A549 (cell line): ENCODE data around the gene INTS4. TPM values are rescaled to one million over a fixed set of nuclear protein-coding genes. Genes with fewer than 3 reads are reported as not detected.
"Not testable (repeated sequence)": the region's sequence is repeated elsewhere in the genome, so short reads cannot be mapped to it uniquely, and the experiment has no call there.

Experiments used
- ATAC-seq, 2 experiments: fragments of 200-7000 bp in 1 of 2; fragments of >200 bp in 1 of 2; cut with Nextera tagmentation in 1 of 2; cut with Tn5 transposase in 1 of 2; 3 replicates each; pipeline versions ENCODE4 v1.8.0 to v1.9.1; 2018 to 2020; ENCODE audit warnings: mild to moderate bottlenecking in 1 of 2, moderate library complexity in 1 of 2
- CTCF ChIA-PET: fragments of 300-600 bp; sonication (Branson Sonifier 250); formaldehyde crosslinking; extraction: SDS; loops from one replicate; lab custom pipeline; 2021; ENCODE audit warnings: antibody characterized with exemption, inconsistent platforms; lab: Yijun Ruan, JAX
- POLR2A ChIA-PET: fragments of 350-600 bp; formaldehyde crosslinking; extraction: SDS; loops from one replicate; lab custom pipeline; 2021; ENCODE audit warnings: antibody characterized with exemption, inconsistent platforms; lab: Yijun Ruan, JAX
- DNase-seq, 2 experiments: peaks; one replicate each; pipeline versions ENCODE4 v3.0.0 to v3.0.0-alpha.2; 2011 to 2016; ENCODE audit warnings: low read depth in 1 of 2, low spot score in 1 of 2
- FAIRE-seq: peaks from 2 replicates; lab custom pipeline; 2011; peaks lifted over from hg19 to GRCh38; lab: Jason Lieb, UNC
- H3K27ac ChIP-seq, 2 experiments: fragments of >200 bp; sonication (Bioruptor Twin); formaldehyde crosslinking; 3 replicates each; pipeline ENCODE4 v1.5.1; 2016 to 2017
- H3K4me1 ChIP-seq: fragments of >200 bp; sonication (Bioruptor Twin); formaldehyde crosslinking; 3 replicates; pipeline ENCODE4 v1.6.1; 2016
- H3K4me2 ChIP-seq: fragments of >200 bp; sonication (Bioruptor Twin); formaldehyde crosslinking; 3 replicates; pipeline ENCODE4 v1.6.1; 2016
- H3K4me3 ChIP-seq: fragments of >200 bp; sonication (Bioruptor Twin); formaldehyde crosslinking; 3 replicates; pipeline ENCODE4 v1.5.1; 2016
- H3K9me3 ChIP-seq: fragments of >200 bp; sonication (Bioruptor Twin); formaldehyde crosslinking; 3 replicates; pipeline ENCODE4 v1.6.1; 2016
- ATOH8 ChIP-seq: fragments of 250-450 bp; sonication (Bioruptor Pico); IDR thresholded peaks from 2 replicates; pipeline ENCODE4 v1.5.0; 2020; ENCODE audit warnings: low read depth, mild to moderate bottlenecking, moderate library complexity
- CEBPB ChIP-seq, 2 experiments: fragments of >200 bp in 1 of 2; sonication (Bioruptor Twin) in 1 of 2; formaldehyde crosslinking in 1 of 2; IDR thresholded peaks; 2 replicates each; pipeline ENCODE4 v1.6.1; 2012 to 2016
- EHMT2 ChIP-seq: fragments of 200-600 bp; sonication (generic); IDR thresholded peaks from 2 replicates; pipeline ENCODE4 v1.6.1; 2016; ENCODE audit warnings: antibody characterized with exemption, low read depth, mild to moderate bottlenecking, moderate library complexity
- ELK1 ChIP-seq: fragments of 150-350 bp; IDR thresholded peaks from 2 replicates; pipeline ENCODE4 v1.6.1; 2014; ENCODE audit warnings: low read depth, mild to moderate bottlenecking, low read length
- EP300 ChIP-seq, 2 experiments: fragments of >200 bp; sonication (Bioruptor Twin); formaldehyde crosslinking; IDR thresholded peaks; 2 replicates in 1 of 2; 3 replicates in 1 of 2; pipeline ENCODE4 v1.6.1; 2016 to 2017
- HES2 ChIP-seq: fragments of >200 bp; sonication (Bioruptor Twin); formaldehyde crosslinking; IDR thresholded peaks from 2 replicates; pipeline ENCODE4 v1.6.1; 2016
- HOXA7 ChIP-seq: fragments of 250-450 bp; sonication (Bioruptor Pico); IDR thresholded peaks from 2 replicates; pipeline ENCODE4 v1.5.0; 2020; ENCODE audit warnings: mild to moderate bottlenecking, moderate library complexity
- JUNB ChIP-seq: fragments of >200 bp; sonication (Bioruptor Twin); formaldehyde crosslinking; IDR thresholded peaks from 2 replicates; pipeline ENCODE4 v1.6.1; 2016
- KDM1A ChIP-seq: fragments of 200-600 bp; sonication (generic); IDR thresholded peaks from 2 replicates; pipeline ENCODE4 v1.6.1; 2016; ENCODE audit warnings: low read depth, mild to moderate bottlenecking
- PBX3 ChIP-seq: IDR thresholded peaks from 2 replicates; pipeline ENCODE4 v1.6.1; 2012
- PHF8 ChIP-seq: fragments of 200-600 bp; sonication (generic); IDR thresholded peaks from 2 replicates; pipeline ENCODE4 v1.6.1; 2016; ENCODE audit warnings: low read depth, mild to moderate bottlenecking, antibody characterized with exemption, moderate library complexity, borderline replicate concordance
- POLR2AphosphoS2 ChIP-seq: conservative IDR thresholded peaks from 2 replicates; pipeline ENCODE4 v1.6.1; 2012; ENCODE audit warnings: low read length, improper control_type of control experiment, inconsistent platforms
- REST ChIP-seq: fragments of 200-600 bp; sonication (generic); IDR thresholded peaks from 2 replicates; pipeline ENCODE4 v1.6.1; 2016; ENCODE audit warnings: antibody characterized with exemption, mild to moderate bottlenecking, moderate library complexity
- RFX5 ChIP-seq: fragments of 450-650 bp; IDR thresholded peaks from 2 replicates; pipeline ENCODE4 v1.7.1; 2014; ENCODE audit warnings: antibody characterized with exemption, mild to moderate bottlenecking, moderate library complexity
- RNF2 ChIP-seq: fragments of 200-600 bp; sonication (generic); IDR thresholded peaks from 2 replicates; pipeline ENCODE4 v1.6.1; 2016; ENCODE audit warnings: low read depth, mild to moderate bottlenecking, antibody characterized with exemption, moderate library complexity, borderline replicate concordance
- SMC3 ChIP-seq: fragments of >200 bp; sonication (Bioruptor Twin); formaldehyde crosslinking; IDR thresholded peaks from 3 replicates; pipeline ENCODE4 v1.6.1; 2018; ENCODE audit warnings: inconsistent platforms
- TP53 ChIP-seq: fragments of 250-450 bp; sonication (Bioruptor Pico); IDR thresholded peaks from 2 replicates; pipeline ENCODE4 v1.5.0; 2021; ENCODE audit warnings: mild to moderate bottlenecking, moderate library complexity
- WGBS: methylation state at CpG from one replicate; pipeline ENCODE4 v1.1.6; 2017; ENCODE audit errors: missing lambda C conversion rate; 5-methylcytosine and 5-hydroxymethylcytosine counted together
- polyA plus RNA-seq, 4 experiments: library from polyadenylated mRNA; depleted of rRNA in 3 of 4; stranded (reverse); fragments of >200 nt; fragmentation: RNase III in 1 of 4; extraction: RNeasy Plus Mini Kit Qiagen cat#74134 plus additional on column Dnase treatment in 1 of 4; gene quantifications; 2 replicates in 3 of 4; 3 replicates in 1 of 4; pipeline ENCODE4 v1.2.3, GENCODE V29; 2011 to 2017

Gene INTS4
- polyA plus RNA-seq, 2 of the 4 experiments (the other 2 are of a cell fraction), result 22.0 to 35.3 TPM

GRCh38 chr11:77966338-77966737, 28.1 kb downstream of the INTS4 start:
- ChIA-PET POLR2A (no interaction called here), CTCF (no interaction called here)
- Histone ChIP-seq H3K4me3 (no peak overlapping the region), H3K27ac (no peak overlapping the region), H3K4me1 (no peaks in the 10 kb centered on the region), H3K4me2 (no peak overlapping the region), H3K9me3 (no peaks in the 10 kb centered on the region)
- no peak for FAIRE-seq
- TF ChIP-seq HES2 (no peak), SMC3 (no peak), EHMT2 (no peak), HOXA7 (CRISPR knock-in tag) (no peak), CEBPB (IDR thresholded peaks at IDR 0.05) (no peak), ATOH8 (CRISPR knock-in tag) (no peak), TP53 (no peak), PBX3 (no peak), RNF2 (no peak), PHF8 (no peak), ELK1 (no peak), REST (no peak)
- no peak for DNase-seq
- no peak for ATAC-seq
- 90% methylated on average over 2 of the region's 2 CpGs for WGBS

GRCh38 chr11:77959434-77959833, 35.0 kb downstream of the INTS4 start:
- ATAC-seq (no peak), DNase-seq (no peak), FAIRE-seq (no peak)
- H3K9me3 ChIP-seq, result no peaks in the 10 kb centered on the region
- no peaks in the 10 kb centered on the region for H3K4me1 ChIP-seq
- H3K27ac ChIP-seq, result no peak overlapping the region
- ChIA-PET CTCF (interaction anchor here (2.8 kb wide), 1 partner anchor 87 kb away, joined by 8 read pairs; no protein-coding TSS in a partner anchor), POLR2A (no interaction called here)
- H3K4me2 ChIP-seq, result no peak overlapping the region
- no peak overlapping the region for H3K4me3 ChIP-seq
- no peak for TF ChIP-seq JUNB
- TF ChIP-seq EP300 (IDR thresholded peaks at IDR 0.05), result no peak
- TF ChIP-seq KDM1A, result no peak
- TF ChIP-seq RFX5, result no peak
- no peak for TF ChIP-seq POLR2AphosphoS2
- WGBS, result 92% methylated on average over 4 of the region's 4 CpGs

GRCh38 chr11:77958583-77959177, 35.8 kb downstream of the INTS4 start:
- H3K4me3 ChIP-seq, H3K4me1 ChIP-seq, H3K27ac ChIP-seq, DNase-seq, H3K9me3 ChIP-seq, CTCF ChIA-PET, FAIRE-seq, H3K4me2 ChIP-seq, POLR2A ChIA-PET, ATAC-seq: not testable (repeated sequence)
- WGBS, result 93% methylated on average over 3 of the region's 3 CpGs

GRCh38 chr11:77943296-77943695, 51.2 kb downstream of the INTS4 start:
- DNase-seq, CTCF ChIA-PET, H3K9me3 ChIP-seq, H3K4me3 ChIP-seq, H3K4me2 ChIP-seq, FAIRE-seq, ATAC-seq, H3K4me1 ChIP-seq, POLR2A ChIA-PET, H3K27ac ChIP-seq: not testable (repeated sequence)
- 98% methylated on average over 1 of the region's 1 CpG for WGBS

GRCh38 chr11:77942465-77942864, 52.0 kb downstream of the INTS4 start:
- H3K27ac ChIP-seq, ATAC-seq, CTCF ChIA-PET, DNase-seq, H3K4me2 ChIP-seq, H3K4me1 ChIP-seq, POLR2A ChIA-PET, H3K9me3 ChIP-seq, H3K4me3 ChIP-seq, FAIRE-seq: not testable (repeated sequence)

GRCh38 chr11:77933596-77933995, 60.9 kb downstream of the INTS4 start:
- CTCF ChIA-PET, H3K4me1 ChIP-seq, ATAC-seq, H3K4me3 ChIP-seq, POLR2A ChIA-PET, DNase-seq, H3K27ac ChIP-seq, FAIRE-seq, H3K9me3 ChIP-seq, H3K4me2 ChIP-seq: not testable (repeated sequence)
- 92% methylated on average over 19 of the region's 24 CpGs for WGBS
